HepG2 (cell line): ENCODE measurements around the gene CLTCL1. TPM values are rescaled to one million over a fixed set of nuclear protein-coding genes. Genes with fewer than 3 reads are reported as not detected.
A peak's percentile ranks its signal among the peaks of the same experiment; 100 is the strongest.

Source experiments
- FOXC1 ChIP-seq: sonication (generic); formaldehyde crosslinking; IDR thresholded peaks from 2 replicates; pipeline ENCODE4 v1.8.0; 2022; ENCODE audit warnings: mild to moderate bottlenecking, missing genetic modification reagents, borderline replicate concordance
- HMG20B ChIP-seq: conservative IDR thresholded peaks from 2 replicates; pipeline ENCODE4 v1.6.1; 2016; ENCODE audit warnings: missing genetic modification reagents, missing compliant biosample characterization
- MXD4 ChIP-seq: IDR thresholded peaks from 2 replicates; pipeline ENCODE4 v1.6.1; 2016; ENCODE audit warnings: mild to moderate bottlenecking, missing biosample characterization, missing genetic modification reagents
- NR2C2 ChIP-seq: sonication (generic); formaldehyde crosslinking; IDR thresholded peaks from 2 replicates; pipeline ENCODE4 v1.4.0; 2020; ENCODE audit warnings: missing genetic modification reagents, mild to moderate bottlenecking, moderate library complexity, borderline replicate concordance
- PAWR ChIP-seq: sonication (generic); formaldehyde crosslinking; IDR thresholded peaks from 2 replicates; pipeline ENCODE4 v1.4.0; 2020; ENCODE audit warnings: missing genetic modification reagents, mild to moderate bottlenecking, borderline replicate concordance
- PHF21A ChIP-seq: sonication (generic); formaldehyde crosslinking; IDR thresholded peaks from 2 replicates; pipeline ENCODE4 v1.5.0; 2020; ENCODE audit warnings: mild to moderate bottlenecking, missing genetic modification reagents
- PHF8 ChIP-seq: sonication (generic); formaldehyde crosslinking; IDR thresholded peaks from 2 replicates; pipeline ENCODE4 v1.5.0; 2020; ENCODE audit warnings: missing genetic modification reagents
- RNF2 ChIP-seq: fragments of 450-650 bp; conservative IDR thresholded peaks from 2 replicates; pipeline ENCODE4 v1.6.1; 2016; ENCODE audit warnings: low read depth
- TBX3 ChIP-seq: fragments of 450-650 bp; IDR thresholded peaks from 2 replicates; pipeline ENCODE4 v1.6.1; 2017; ENCODE audit warnings: antibody characterized with exemption, mild to moderate bottlenecking, inconsistent platforms, borderline replicate concordance
- ZBTB3 ChIP-seq: sonication (generic); formaldehyde crosslinking; IDR thresholded peaks from 2 replicates; pipeline ENCODE4 v1.4.0; 2020; ENCODE audit warnings: low read depth, mild to moderate bottlenecking, moderate library complexity, missing genetic modification reagents, borderline replicate concordance
- ZNF569 ChIP-seq: sonication (generic); formaldehyde crosslinking; IDR thresholded peaks from 2 replicates; pipeline ENCODE4 v1.5.0; 2020; ENCODE audit warnings: mild to moderate bottlenecking, missing genetic modification reagents, moderate library complexity, borderline replicate concordance
- ZNF747 ChIP-seq: sonication (generic); formaldehyde crosslinking; IDR thresholded peaks from 2 replicates; pipeline ENCODE4 v1.8.1; 2023; ENCODE audit warnings: missing genetic modification reagents, mild to moderate bottlenecking, borderline replicate concordance
- ZNF749 ChIP-seq: sonication (generic); formaldehyde crosslinking; IDR thresholded peaks from 2 replicates; pipeline ENCODE4 v1.8.0; 2022; ENCODE audit warnings: mild to moderate bottlenecking, missing genetic modification reagents, moderate library complexity, borderline replicate concordance
- ZNF776 ChIP-seq: sonication (generic); formaldehyde crosslinking; IDR thresholded peaks from 2 replicates; pipeline ENCODE4 v1.4.0; 2020; ENCODE audit warnings: mild to moderate bottlenecking, missing genetic modification reagents
- polyA plus RNA-seq, 8 experiments: library from polyadenylated mRNA; depleted of rRNA in 3 of 8; stranded (reverse) in 7 of 8; unstranded in 1 of 8; fragments of >200 nt; fragmentation: Illumina TruSeq in 4 of 8; extraction: Trizol in 4 of 8; gene quantifications; 2 replicates each; pipeline versions ENCODE4 v1.2.1 to v1.2.3, GENCODE V29; 2011 to 2016; ENCODE audit warnings: low read depth in 4 of 8, missing spikeins in 1 of 8, mixed read lengths in 1 of 8; ENCODE audit not compliant: insufficient read depth in 1 of 8
- total RNA-seq, 5 experiments: library from RNA; depleted of rRNA; stranded (reverse); fragments of >200 nt; fragmentation: Illumina TruSeq; extraction: Trizol; gene quantifications; 2 replicates each; pipeline ENCODE4 v1.2.3, GENCODE V29; 2016; ENCODE audit warnings: low read depth in 1 of 5
- TF ChIP-seq, protein P1 (sequence below), 2 experiments: sonication (generic) in 1 of 2; formaldehyde crosslinking in 1 of 2; IDR thresholded peaks; 2 replicates each; pipeline versions ENCODE4 v1.4.0 to v1.6.1; 2016 to 2020; ENCODE audit warnings: borderline replicate concordance in 1 of 2, low read depth in 1 of 2, mild to moderate bottlenecking in 1 of 2, missing genetic modification reagents in 1 of 2
- TF ChIP-seq, protein P2 (sequence below): conservative IDR thresholded peaks from 2 replicates; pipeline ENCODE4 v1.6.1; 2018; ENCODE audit warnings: missing genetic modification reagents
- TF ChIP-seq, protein P3 (sequence below), 2 experiments: fragments of 450-650 bp in 1 of 2; sonication (generic) in 1 of 2; formaldehyde crosslinking; IDR thresholded peaks; 2 replicates each; pipeline versions ENCODE4 v1.5.0 to v1.8.0; 2020 to 2022; ENCODE audit warnings: mild to moderate bottlenecking in 1 of 2, missing genetic modification reagents in 1 of 2
- TF ChIP-seq, protein P4 (sequence below): sonication (generic); formaldehyde crosslinking; IDR thresholded peaks from 2 replicates; pipeline ENCODE4 v1.5.0; 2020; ENCODE audit warnings: missing genetic modification reagents
- TF ChIP-seq, protein P5 (sequence below): IDR thresholded peaks from 2 replicates; pipeline ENCODE4 v1.6.1; 2016

CLTCL1 gene
- total and polyA plus RNA-seq, 2 of the 13 experiments (the other 11 are each of a cell fraction or from before 2014, with no cell fraction given), result 8.1 to 10.9 TPM

DNA sequence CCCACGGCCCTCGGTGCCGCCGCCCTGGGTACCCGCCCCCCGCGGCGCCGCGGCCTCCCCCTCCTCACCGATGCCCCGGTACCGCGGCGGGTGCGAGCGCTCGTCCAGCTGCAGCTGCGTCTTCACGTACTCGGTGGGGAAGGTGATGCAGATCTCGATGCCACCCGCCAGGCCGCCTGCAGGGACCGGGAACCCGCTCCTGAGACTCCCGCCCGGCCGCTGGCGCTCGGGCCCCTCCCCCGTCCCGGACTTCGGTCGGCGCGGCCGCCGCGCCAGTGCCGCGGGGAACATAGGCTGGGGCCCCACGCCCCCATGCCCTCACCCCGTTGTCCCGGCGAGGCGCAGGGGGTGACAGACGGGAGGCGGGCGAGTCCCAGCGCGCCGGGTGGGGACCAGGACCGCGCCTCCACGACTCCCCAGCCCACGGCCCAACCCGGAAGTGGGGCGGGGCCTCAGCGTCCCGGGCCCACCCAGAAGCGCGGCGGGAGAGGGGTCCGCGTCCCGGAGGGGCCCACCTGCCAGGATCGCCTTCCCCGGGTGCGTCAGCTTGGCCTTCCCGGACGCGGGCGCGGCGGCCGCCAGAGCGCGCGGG, 113.4 kb downstream of the CLTCL1 start (continued):
- TF ChIP-seq ZBTB3 (no peak), ZNF569 (CRISPR knock-in tag) (no peak), ZNF776 (CRISPR knock-in tag) (peak; percentile 68; the same call in 1 of the 2 replicates), HMG20B (no peak), ZNF747 (CRISPR knock-in tag) (0 out of 2 replicates have a peak, but pooled peaks have one; percentile 17), PAWR (CRISPR knock-in tag) (0 out of 2 replicates have a peak, but pooled peaks have one; percentile 64), RNF2 (0 out of 2 replicates have a peak, but pooled peaks have one; percentile 24), PHF8 (CRISPR knock-in tag) (peak; percentile 26; the same call in 1 of the 2 replicates), NR2C2 (CRISPR knock-in tag) (peak; percentile 45), TBX3 (no peak), FOXC1 (peak; percentile 26; the same call in 1 of the 2 replicates), ZNF749 (0 out of 2 replicates have a peak, but pooled peaks have one; percentile 15), PHF21A (CRISPR knock-in tag) (peak; percentile 46; the same call in 1 of the 2 replicates), MXD4 (CRISPR knock-in tag) (0 out of 2 replicates have a peak, but pooled peaks have one; percentile 37)
- TF ChIP-seq, protein P1, sequence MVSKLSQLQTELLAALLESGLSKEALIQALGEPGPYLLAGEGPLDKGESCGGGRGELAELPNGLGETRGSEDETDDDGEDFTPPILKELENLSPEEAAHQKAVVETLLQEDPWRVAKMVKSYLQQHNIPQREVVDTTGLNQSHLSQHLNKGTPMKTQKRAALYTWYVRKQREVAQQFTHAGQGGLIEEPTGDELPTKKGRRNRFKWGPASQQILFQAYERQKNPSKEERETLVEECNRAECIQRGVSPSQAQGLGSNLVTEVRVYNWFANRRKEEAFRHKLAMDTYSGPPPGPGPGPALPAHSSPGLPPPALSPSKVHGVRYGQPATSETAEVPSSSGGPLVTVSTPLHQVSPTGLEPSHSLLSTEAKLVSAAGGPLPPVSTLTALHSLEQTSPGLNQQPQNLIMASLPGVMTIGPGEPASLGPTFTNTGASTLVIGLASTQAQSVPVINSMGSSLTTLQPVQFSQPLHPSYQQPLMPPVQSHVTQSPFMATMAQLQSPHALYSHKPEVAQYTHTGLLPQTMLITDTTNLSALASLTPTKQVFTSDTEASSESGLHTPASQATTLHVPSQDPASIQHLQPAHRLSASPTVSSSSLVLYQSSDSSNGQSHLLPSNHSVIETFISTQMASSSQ (IDR thresholded peaks at IDR 0.05; ENCODE audit: low read depth), result no peak
- TF ChIP-seq, protein P1 (CRISPR knock-in tag; IDR thresholded peaks at IDR 0.05; ENCODE audit: borderline replicate concordance), result 0 out of 2 replicates have a peak, but pooled peaks have one; percentile 11
- TF ChIP-seq, protein P2, sequence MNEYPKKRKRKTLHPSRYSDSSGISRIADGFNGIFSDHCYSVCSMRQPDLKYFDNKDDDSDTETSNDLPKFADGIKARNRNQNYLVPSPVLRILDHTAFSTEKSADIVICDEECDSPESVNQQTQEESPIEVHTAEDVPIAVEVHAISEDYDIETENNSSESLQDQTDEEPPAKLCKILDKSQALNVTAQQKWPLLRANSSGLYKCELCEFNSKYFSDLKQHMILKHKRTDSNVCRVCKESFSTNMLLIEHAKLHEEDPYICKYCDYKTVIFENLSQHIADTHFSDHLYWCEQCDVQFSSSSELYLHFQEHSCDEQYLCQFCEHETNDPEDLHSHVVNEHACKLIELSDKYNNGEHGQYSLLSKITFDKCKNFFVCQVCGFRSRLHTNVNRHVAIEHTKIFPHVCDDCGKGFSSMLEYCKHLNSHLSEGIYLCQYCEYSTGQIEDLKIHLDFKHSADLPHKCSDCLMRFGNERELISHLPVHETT (CRISPR knock-in tag), result peak; percentile 77; the same call in 1 of the 2 replicates
- TF ChIP-seq, protein P3, sequence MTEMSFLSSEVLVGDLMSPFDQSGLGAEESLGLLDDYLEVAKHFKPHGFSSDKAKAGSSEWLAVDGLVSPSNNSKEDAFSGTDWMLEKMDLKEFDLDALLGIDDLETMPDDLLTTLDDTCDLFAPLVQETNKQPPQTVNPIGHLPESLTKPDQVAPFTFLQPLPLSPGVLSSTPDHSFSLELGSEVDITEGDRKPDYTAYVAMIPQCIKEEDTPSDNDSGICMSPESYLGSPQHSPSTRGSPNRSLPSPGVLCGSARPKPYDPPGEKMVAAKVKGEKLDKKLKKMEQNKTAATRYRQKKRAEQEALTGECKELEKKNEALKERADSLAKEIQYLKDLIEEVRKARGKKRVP (CRISPR knock-in tag; IDR thresholded peaks at IDR 0.05), result 0 out of 4 replicates have a peak, but pooled peaks of 1 of the 2 experiments have one; percentile 12
- TF ChIP-seq, protein P4, sequence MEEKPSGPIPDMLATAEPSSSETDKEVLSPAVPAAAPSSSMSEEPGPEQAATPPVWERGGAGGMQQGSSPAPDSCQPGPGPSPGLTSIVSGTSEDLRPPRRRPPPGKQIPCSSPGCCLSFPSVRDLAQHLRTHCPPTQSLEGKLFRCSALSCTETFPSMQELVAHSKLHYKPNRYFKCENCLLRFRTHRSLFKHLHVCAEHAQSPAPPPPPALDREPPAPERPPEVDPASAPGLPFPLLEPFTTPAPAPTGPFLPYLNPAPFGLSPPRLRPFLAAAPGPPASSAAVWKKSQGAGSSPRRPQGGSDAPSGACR (CRISPR knock-in tag), result peak; percentile 71; the same call in 1 of the 2 replicates
- TF ChIP-seq, protein P5, sequence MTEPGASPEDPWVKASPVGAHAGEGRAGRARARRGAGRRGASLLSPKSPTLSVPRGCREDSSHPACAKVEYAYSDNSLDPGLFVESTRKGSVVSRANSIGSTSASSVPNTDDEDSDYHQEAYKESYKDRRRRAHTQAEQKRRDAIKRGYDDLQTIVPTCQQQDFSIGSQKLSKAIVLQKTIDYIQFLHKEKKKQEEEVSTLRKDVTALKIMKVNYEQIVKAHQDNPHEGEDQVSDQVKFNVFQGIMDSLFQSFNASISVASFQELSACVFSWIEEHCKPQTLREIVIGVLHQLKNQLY (CRISPR knock-in tag), result no peak
